Liver (tissue), 9 donors: ENCODE data around the gene DMWD. TPM values are rescaled to one million over a fixed set of nuclear protein-coding genes. Genes with fewer than 3 reads are reported as not detected.

Experiments
- DNase-seq: peaks from one replicate; pipeline ENCODE4 v3.0.0-alpha.2; 2017; ENCODE audit warnings: low spot score
- H3K27ac ChIP-seq, 2 donors: one replicate each; pipeline ENCODE4 v1.7.0; 2013; ENCODE audit warnings: inconsistent platforms in 2 of 2, low read length in 2 of 2, control low read depth in 1 of 2, low read depth in 1 of 2, mild to moderate bottlenecking in 1 of 2
- H3K27me3 ChIP-seq, 4 donors: one replicate each; pipeline versions ENCODE4 v1.6.1 to v1.7.0; 2013; ENCODE audit warnings: low read length in 3 of 4, inconsistent platforms in 1 of 4, mild to moderate bottlenecking in 1 of 4, moderate library complexity in 1 of 4; ENCODE audit not compliant: control insufficient read depth in 4 of 4, insufficient read depth in 4 of 4
- H3K36me3 ChIP-seq, 4 donors: one replicate each; pipeline versions ENCODE4 v1.6.1 to v1.7.0; 2013; ENCODE audit warnings: low read length in 3 of 4, mild to moderate bottlenecking in 3 of 4, low read depth in 1 of 4, moderate library complexity in 1 of 4; ENCODE audit not compliant: control insufficient read depth in 4 of 4, insufficient read depth in 3 of 4
- H3K4me1 ChIP-seq, 4 donors: one replicate each; pipeline versions ENCODE4 v1.6.1 to v1.7.0; 2013; ENCODE audit warnings: low read length in 3 of 4, mild to moderate bottlenecking in 3 of 4, moderate library complexity in 1 of 4; ENCODE audit not compliant: control insufficient read depth in 4 of 4, insufficient read depth in 4 of 4
- H3K4me3 ChIP-seq, 3 donors: one replicate each; pipeline versions ENCODE4 v1.6.1 to v1.7.0; 2013; ENCODE audit warnings: low read length in 3 of 3, control low read depth in 1 of 3, low read depth in 1 of 3, mild to moderate bottlenecking in 1 of 3
- H3K9ac ChIP-seq, 2 donors: one replicate each; pipeline ENCODE4 v1.7.0; 2013; ENCODE audit warnings: low read length in 2 of 2, mild to moderate bottlenecking in 2 of 2, moderate library complexity in 2 of 2, control low read depth in 1 of 2, low read depth in 1 of 2
- H3K9me3 ChIP-seq, 4 donors: one replicate each; pipeline versions ENCODE4 v1.6.1 to v1.7.0; 2013; ENCODE audit warnings: low read length in 3 of 4; ENCODE audit not compliant: control insufficient read depth in 4 of 4
- EGR1 ChIP-seq, 2 donors: IDR thresholded peaks; 2 replicates each; pipeline ENCODE4 v1.6.1; 2016 to 2018; ENCODE audit warnings: antibody characterized with exemption in 2 of 2, low read depth in 2 of 2
- FOXA1 ChIP-seq: IDR thresholded peaks from 2 replicates; pipeline ENCODE4 v1.6.1; 2016; ENCODE audit warnings: antibody characterized with exemption
- FOXA2 ChIP-seq: IDR thresholded peaks from 2 replicates; pipeline ENCODE4 v1.6.1; 2016; ENCODE audit warnings: antibody characterized with exemption
- GABPA ChIP-seq, 2 donors: IDR thresholded peaks in 1 of 2; conservative IDR thresholded peaks in 1 of 2; 2 replicates each; pipeline ENCODE4 v1.6.1; 2016; ENCODE audit warnings: antibody characterized with exemption in 2 of 2, mild to moderate bottlenecking in 1 of 2, moderate library complexity in 1 of 2
- HNF4A ChIP-seq, 2 donors: conservative IDR thresholded peaks; 2 replicates each; pipeline ENCODE4 v1.6.1; 2016; ENCODE audit warnings: antibody characterized with exemption in 2 of 2, mild to moderate bottlenecking in 2 of 2
- HNF4G ChIP-seq: IDR thresholded peaks from 2 replicates; pipeline ENCODE4 v1.6.1; 2016; ENCODE audit warnings: antibody characterized with exemption
- JUND ChIP-seq, 2 donors: IDR thresholded peaks; 2 replicates each; pipeline ENCODE4 v1.6.1; 2016; ENCODE audit warnings: antibody characterized with exemption in 2 of 2
- NR2F2 ChIP-seq: IDR thresholded peaks from 2 replicates; pipeline ENCODE4 v1.6.1; 2016; ENCODE audit warnings: antibody characterized with exemption
- RAD21 ChIP-seq, 2 donors: IDR thresholded peaks; 2 replicates each; pipeline ENCODE4 v1.6.1; 2016; ENCODE audit warnings: antibody characterized with exemption in 2 of 2, mild to moderate bottlenecking in 2 of 2
- RXRA ChIP-seq, 2 donors: IDR thresholded peaks; 2 replicates each; pipeline ENCODE4 v1.6.1; 2017 to 2018; ENCODE audit warnings: antibody characterized with exemption in 2 of 2, mild to moderate bottlenecking in 1 of 2
- SP1 ChIP-seq: IDR thresholded peaks from 2 replicates; pipeline ENCODE4 v1.6.1; 2018; ENCODE audit warnings: antibody characterized with exemption, mild to moderate bottlenecking
- TAF1 ChIP-seq: conservative IDR thresholded peaks from 2 replicates; pipeline ENCODE4 v1.6.1; 2016; ENCODE audit warnings: antibody characterized with exemption, mild to moderate bottlenecking
- YY1 ChIP-seq: IDR thresholded peaks from 2 replicates; pipeline ENCODE4 v1.6.1; 2016; ENCODE audit warnings: antibody characterized with exemption, mild to moderate bottlenecking
- WGBS: extraction: QIAGEN DNeasy Blood & Tissue Kit; methylation state at CpG from one replicate; pipeline ENCODE4 v1.1.7; 2013; 5-methylcytosine and 5-hydroxymethylcytosine counted together
- polyA plus RNA-seq, 2 donors: library from polyadenylated mRNA; stranded (reverse) in 1 of 2; unstranded in 1 of 2; fragments of 200-250 nt in 1 of 2; fragments of >200 nt in 1 of 2; fragmentation: Nextera tagmentation in 1 of 2; extraction: Ambion mirVana in 1 of 2; gene quantifications; one replicate each; pipeline versions ENCODE4 v1.2.1 to v1.2.3, GENCODE V29; 2013 to 2015
- total RNA-seq, 2 donors: library from RNA; depleted of rRNA; stranded (reverse); fragments of >200 nt; gene quantifications; one replicate each; pipeline ENCODE4 v1.2.3, GENCODE V29; 2014
- TF ChIP-seq, protein P1 (sequence below): IDR thresholded peaks from 2 replicates; pipeline ENCODE4 v1.6.1; 2016; ENCODE audit warnings: antibody characterized with exemption
- TF ChIP-seq, protein P2 (sequence below): IDR thresholded peaks from 2 replicates; pipeline ENCODE4 v1.6.1; 2016; ENCODE audit warnings: antibody characterized with exemption
- TF ChIP-seq, protein P3 (sequence below): IDR thresholded peaks from 2 replicates; pipeline ENCODE4 v1.6.1; 2016; ENCODE audit warnings: antibody characterized with exemption, mild to moderate bottlenecking
- TF ChIP-seq, protein P4 (sequence below): IDR thresholded peaks from 2 replicates; pipeline ENCODE4 v1.6.1; 2016; ENCODE audit warnings: antibody characterized with exemption
- TF ChIP-seq, protein P5 (sequence below): fragments of 150-350 bp; IDR thresholded peaks from 2 replicates; pipeline ENCODE4 v1.5.1; 2017; ENCODE audit warnings: improper control_type of control experiment, low read depth, low read length; ENCODE audit not compliant: missing input control
- donor health status: healthy.
- donor health status: healthy.
- donor health status: healthy.
- donor health status: healthy.
- donor health status: healthy.

DMWD gene
- total and polyA plus RNA-seq, 4 donors = 3.7 to 14.6 (median 8.9) TPM

DNA sequence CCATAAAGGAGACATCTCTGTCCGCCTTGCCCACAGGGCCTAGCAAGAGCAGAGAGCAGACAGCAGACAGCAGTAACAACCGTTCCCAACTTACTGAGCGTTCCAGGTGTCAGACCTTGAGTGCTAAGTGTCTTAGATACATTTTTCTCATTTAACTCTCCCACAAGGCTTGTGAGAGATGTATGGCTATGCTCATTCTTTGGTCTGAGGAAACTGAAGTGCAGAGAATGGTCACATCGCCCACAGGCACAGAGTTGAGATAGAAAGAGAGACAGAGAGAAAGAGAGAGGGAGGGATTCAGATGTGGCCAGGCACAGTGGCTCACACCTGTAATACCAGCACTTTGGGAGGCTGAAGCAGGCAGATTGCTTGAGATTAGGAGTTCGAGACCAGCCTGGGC lies 45.1 kb downstream of the DMWD start:
- 87% methylated on average over 5 of the region's 5 CpGs for WGBS
- Histone ChIP-seq H3K27ac (no peak overlapping the region), H3K36me3 (no peaks in the 10 kb centered on the region), H3K4me3 (no peak overlapping the region), H3K9me3 (no peaks in the 10 kb centered on the region), H3K27me3 (no peaks in the 10 kb centered on the region), H3K9ac (no peak overlapping the region), H3K4me1 (no peaks in the 10 kb centered on the region)
- DNase-seq = no peak
- TF ChIP-seq EGR1 (IDR thresholded peaks at IDR 0.05; ENCODE audit: low read depth in 2 of 2) = no peak
- TF ChIP-seq HNF4A (conservative IDR thresholded peaks at IDR 0.05) = no peak
- no peak for TF ChIP-seq YY1
- TF ChIP-seq, protein P1, sequence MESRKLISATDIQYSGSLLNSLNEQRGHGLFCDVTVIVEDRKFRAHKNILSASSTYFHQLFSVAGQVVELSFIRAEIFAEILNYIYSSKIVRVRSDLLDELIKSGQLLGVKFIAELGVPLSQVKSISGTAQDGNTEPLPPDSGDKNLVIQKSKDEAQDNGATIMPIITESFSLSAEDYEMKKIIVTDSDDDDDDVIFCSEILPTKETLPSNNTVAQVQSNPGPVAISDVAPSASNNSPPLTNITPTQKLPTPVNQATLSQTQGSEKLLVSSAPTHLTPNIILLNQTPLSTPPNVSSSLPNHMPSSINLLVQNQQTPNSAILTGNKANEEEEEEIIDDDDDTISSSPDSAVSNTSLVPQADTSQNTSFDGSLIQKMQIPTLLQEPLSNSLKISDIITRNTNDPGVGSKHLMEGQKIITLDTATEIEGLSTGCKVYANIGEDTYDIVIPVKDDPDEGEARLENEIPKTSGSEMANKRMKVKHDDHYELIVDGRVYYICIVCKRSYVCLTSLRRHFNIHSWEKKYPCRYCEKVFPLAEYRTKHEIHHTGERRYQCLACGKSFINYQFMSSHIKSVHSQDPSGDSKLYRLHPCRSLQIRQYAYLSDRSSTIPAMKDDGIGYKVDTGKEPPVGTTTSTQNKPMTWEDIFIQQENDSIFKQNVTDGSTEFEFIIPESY = no peak
- no peak for TF ChIP-seq GABPA (IDR thresholded peaks at IDR 0.05 in 1 of 2, conservative IDR thresholded peaks at IDR 0.05 in 1 of 2)
- TF ChIP-seq NR2F2 = no peak
- no peak for TF ChIP-seq RAD21 (IDR thresholded peaks at IDR 0.05)
- TF ChIP-seq SP1 = no peak
- TF ChIP-seq, protein P2, sequence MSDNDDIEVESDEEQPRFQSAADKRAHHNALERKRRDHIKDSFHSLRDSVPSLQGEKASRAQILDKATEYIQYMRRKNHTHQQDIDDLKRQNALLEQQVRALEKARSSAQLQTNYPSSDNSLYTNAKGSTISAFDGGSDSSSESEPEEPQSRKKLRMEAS = no peak
- TF ChIP-seq FOXA2 = no peak
- TF ChIP-seq, protein P3, sequence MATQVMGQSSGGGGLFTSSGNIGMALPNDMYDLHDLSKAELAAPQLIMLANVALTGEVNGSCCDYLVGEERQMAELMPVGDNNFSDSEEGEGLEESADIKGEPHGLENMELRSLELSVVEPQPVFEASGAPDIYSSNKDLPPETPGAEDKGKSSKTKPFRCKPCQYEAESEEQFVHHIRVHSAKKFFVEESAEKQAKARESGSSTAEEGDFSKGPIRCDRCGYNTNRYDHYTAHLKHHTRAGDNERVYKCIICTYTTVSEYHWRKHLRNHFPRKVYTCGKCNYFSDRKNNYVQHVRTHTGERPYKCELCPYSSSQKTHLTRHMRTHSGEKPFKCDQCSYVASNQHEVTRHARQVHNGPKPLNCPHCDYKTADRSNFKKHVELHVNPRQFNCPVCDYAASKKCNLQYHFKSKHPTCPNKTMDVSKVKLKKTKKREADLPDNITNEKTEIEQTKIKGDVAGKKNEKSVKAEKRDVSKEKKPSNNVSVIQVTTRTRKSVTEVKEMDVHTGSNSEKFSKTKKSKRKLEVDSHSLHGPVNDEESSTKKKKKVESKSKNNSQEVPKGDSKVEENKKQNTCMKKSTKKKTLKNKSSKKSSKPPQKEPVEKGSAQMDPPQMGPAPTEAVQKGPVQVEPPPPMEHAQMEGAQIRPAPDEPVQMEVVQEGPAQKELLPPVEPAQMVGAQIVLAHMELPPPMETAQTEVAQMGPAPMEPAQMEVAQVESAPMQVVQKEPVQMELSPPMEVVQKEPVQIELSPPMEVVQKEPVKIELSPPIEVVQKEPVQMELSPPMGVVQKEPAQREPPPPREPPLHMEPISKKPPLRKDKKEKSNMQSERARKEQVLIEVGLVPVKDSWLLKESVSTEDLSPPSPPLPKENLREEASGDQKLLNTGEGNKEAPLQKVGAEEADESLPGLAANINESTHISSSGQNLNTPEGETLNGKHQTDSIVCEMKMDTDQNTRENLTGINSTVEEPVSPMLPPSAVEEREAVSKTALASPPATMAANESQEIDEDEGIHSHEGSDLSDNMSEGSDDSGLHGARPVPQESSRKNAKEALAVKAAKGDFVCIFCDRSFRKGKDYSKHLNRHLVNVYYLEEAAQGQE = no peak
- TF ChIP-seq TAF1 = no peak
- TF ChIP-seq FOXA1 = no peak
- no peak for TF ChIP-seq RXRA (IDR thresholded peaks at IDR 0.05)
- no peak for TF ChIP-seq HNF4G
- TF ChIP-seq JUND (IDR thresholded peaks at IDR 0.05) = no peak
- TF ChIP-seq, protein P4, sequence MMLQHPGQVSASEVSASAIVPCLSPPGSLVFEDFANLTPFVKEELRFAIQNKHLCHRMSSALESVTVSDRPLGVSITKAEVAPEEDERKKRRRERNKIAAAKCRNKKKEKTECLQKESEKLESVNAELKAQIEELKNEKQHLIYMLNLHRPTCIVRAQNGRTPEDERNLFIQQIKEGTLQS = no peak
- TF ChIP-seq, protein P5, sequence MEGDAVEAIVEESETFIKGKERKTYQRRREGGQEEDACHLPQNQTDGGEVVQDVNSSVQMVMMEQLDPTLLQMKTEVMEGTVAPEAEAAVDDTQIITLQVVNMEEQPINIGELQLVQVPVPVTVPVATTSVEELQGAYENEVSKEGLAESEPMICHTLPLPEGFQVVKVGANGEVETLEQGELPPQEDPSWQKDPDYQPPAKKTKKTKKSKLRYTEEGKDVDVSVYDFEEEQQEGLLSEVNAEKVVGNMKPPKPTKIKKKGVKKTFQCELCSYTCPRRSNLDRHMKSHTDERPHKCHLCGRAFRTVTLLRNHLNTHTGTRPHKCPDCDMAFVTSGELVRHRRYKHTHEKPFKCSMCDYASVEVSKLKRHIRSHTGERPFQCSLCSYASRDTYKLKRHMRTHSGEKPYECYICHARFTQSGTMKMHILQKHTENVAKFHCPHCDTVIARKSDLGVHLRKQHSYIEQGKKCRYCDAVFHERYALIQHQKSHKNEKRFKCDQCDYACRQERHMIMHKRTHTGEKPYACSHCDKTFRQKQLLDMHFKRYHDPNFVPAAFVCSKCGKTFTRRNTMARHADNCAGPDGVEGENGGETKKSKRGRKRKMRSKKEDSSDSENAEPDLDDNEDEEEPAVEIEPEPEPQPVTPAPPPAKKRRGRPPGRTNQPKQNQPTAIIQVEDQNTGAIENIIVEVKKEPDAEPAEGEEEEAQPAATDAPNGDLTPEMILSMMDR = no peak
